ENCODE data around the gene SARDH.

Gene SARDH

DNA sequence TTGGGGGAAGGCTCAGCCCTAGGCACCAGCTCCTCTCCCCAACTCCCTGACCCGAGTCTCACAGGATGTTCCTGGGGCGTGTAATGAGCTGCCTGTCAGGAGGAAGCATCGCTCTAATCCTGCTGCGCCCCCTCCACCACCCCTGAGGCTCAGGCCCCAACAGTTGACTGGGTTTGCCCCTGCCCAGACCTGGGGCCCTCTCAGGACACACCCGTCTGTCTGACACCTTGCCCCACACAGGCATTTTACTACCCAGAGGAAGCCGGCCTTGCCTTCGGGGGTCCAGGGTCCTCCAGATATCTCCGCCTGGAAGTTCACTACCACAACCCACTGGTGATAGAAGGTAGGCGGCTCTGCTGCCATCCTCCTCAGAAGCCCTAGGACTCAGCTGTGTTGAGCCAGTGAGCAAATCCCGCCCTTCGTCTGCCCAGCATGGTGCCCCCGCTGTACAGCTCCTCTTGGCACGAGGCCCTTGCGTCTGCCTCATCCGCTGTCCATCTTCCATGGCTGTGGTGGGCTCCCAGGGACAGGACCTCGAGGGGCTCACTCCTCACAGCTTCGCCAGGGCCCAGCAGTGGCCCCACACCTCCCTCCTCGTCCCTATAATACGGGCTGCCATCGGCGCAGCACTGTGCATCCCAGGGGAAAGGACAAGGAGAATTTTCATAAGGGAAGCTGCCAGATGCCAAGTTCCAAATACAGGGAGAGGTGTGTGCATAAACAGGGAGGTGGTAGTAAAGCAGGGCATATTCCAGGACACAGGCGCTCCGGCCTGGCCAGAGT is 94.0 kb downstream of the SARDH start:
- no peak for DNase-seq (ENCODE audit: low read depth)

- no peak for DNase-seq (ENCODE audit: low read depth)
Observed at GRCh38 chr9:133643362-133643755, 94.8 kb downstream of the SARDH start.

- DNase-seq (ENCODE audit: low read depth): no peak
Observed at GRCh38 chr9:133642708-133643361, 95.3 kb downstream of the SARDH start.

DNA sequence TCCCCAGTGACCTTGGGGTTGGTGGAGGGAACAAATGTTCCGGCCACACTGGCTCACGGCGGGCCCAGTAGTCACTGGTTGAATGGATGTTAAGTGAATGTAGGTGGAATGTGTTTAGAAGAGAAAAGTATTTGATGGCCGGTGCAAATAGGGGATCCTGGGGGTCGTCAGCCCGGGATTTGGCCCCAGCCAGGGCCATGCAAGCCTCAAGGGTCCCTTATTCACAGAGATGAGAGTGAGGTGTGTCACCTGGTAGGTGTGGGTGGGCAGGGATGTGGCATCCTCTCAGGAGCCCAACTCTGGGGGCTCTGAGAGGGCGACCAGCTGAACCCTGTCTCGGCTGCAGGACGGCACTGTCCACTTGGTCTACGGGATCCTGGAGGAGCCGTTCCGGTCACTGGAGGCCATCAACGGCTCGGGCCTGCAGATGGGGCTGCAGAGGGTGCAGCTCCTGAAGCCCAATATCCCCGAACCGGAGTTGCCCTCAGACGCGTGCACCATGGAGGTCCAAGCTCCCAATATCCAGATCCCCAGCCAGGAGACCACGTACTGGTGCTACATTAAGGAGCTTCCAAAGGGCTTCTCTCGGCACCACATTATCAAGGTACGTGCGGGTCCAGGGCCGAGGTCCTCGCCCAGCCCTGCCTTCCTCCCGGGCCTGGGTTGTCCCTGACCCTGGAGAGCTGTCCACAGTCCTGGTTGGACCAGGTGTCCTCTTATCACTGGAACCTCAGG is 96.1 kb downstream of the SARDH start:
- no peak for DNase-seq (ENCODE audit: low read depth)

GRCh38 chr9:133641396-133641655 is 96.8 kb downstream of the SARDH start:
- DNase-seq (ENCODE audit: low read depth): no peak

DNA sequence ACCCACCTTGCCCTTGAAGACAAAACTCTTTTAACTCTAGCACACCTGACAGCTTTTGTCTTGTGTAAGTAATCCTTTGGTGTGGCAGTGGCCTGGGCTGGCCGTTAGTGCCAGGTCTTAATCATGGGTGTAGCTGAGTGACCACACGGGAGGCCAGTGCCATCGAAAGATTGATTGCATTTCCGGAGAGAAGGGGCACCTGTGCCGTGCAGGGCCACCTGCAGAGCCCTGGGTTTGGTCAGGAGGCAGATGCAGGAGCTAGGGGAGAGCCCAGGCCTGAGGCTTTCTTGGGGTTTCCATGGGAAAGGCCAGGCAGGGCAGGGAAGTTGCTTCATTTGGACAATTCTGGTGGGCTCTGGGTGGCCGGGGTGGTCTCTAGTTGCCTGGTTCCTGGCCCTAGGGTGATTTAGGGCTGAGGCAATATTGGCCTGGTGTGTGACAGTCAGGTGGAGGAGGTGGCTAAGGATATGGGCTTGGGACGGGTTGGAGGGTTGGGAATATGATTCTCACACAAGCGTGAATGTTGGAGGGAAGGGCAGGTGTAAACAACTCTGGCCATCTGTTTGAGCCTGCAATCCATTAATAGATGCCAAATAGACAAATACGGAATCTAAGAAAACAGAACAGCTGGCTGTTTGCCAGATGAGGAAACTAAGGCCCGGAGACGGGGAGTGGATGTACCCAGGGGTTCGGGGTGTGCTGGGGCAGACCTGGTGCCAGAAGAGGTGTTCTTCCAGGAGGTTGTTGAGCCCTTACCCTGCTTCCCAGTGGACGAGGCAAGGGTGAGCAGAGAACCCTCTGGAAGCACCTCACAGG is 97.4 kb downstream of the SARDH start:
- DNase-seq (ENCODE audit: low read depth): no peak

DNA sequence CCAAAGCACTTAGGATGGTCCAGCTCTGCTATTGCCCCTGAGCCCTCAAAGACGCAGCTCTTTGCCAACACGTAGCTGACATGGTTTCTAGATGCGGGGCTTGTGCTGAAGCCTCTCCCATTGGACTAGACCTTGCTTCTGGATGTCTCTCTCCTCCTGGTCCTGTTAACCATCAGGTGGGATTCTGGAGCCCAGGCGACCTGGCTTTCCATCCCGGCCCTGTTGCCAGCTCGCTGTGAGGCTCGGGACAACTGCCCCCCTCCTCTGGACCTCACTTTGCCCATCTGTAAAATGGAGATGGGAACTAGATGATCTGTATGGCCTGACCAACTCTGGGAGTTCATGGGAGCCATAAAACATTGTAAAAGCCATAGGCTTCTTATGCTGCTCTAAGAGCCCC is 98.0 kb downstream of the SARDH start:
- no peak for DNase-seq (ENCODE audit: low read depth)

GRCh38 chr9:133639613-133640012 is 98.5 kb downstream of the SARDH start:
- DNase-seq (ENCODE audit: low read depth): no peak

DNA sequence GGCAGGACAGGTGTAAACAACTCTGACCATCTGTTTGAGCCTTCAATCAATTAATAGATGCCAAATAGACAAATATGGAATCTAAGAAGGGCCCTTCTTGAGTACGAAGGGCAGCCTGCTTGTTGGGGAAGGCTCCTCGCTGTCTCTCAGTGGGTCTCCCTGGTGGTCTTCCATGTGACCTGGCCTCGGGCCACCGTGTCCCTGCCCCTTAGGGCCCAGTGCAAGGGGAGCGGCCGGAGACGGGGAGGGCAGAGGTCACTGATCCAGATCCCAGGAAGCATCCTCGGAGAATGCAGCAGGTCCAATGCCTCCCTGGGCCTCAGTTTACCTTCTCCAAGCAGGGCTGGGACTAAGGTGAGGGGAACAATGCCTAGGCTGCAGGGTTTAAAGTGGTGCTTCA is 99.4 kb downstream of the SARDH start:
- DNase-seq (ENCODE audit: low read depth): no peak

DNA sequence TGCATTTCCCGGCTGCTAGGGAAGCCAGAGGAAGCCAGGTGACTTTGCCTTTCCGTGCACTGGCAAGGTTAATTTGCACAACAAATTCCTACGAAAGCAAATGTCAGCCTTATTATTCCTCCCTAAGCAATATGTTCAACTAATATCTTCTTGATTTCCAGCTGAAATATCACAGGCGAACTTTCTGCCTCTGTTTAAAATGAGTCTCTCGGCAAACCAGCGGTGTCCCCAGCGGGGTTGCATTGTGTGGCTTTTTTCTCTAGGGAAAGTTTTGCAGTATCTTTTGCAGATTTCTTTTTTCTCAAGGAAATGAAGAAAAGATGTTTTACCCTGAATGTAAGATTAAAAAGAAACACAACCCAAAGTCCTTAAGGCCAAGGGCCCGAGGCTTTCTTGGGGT is 100.1 kb downstream of the SARDH start:
- DNase-seq (ENCODE audit: low read depth): no peak

DNA sequence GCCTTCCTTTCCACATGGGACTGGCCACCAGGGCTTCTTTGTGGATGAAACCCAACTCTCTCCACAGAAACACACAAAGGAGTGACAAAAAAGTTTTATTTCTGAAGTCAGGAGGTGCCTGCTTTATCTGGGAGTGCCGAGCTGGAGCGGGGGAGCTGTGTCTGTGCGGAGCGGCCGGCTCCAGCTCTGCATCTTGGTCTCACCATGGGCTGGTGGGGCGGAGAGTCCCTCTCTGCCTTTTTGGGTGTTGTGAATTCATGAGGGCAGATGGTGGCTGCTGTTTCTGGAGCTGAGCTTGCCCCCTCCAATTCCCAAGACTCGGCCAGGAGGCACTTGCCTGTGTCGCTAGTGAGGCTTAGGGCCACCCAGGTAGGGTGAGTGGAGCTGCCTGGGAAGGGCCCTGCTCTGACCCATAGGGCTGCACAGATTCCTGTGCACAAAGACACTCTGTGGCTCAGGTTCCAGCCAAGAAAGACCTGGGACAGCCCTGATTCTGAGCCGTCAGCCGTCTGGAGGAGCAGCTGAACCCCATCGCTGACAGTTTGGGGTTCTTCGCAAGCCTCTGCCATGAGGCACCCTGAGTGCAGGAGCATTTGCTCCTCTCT is 100.6 kb downstream of the SARDH start:
- DNase-seq (ENCODE audit: low read depth): no peak

GRCh38 chr9:133636902-133637301 is 101.2 kb downstream of the SARDH start:
- DNase-seq (ENCODE audit: low read depth): no peak

DNA sequence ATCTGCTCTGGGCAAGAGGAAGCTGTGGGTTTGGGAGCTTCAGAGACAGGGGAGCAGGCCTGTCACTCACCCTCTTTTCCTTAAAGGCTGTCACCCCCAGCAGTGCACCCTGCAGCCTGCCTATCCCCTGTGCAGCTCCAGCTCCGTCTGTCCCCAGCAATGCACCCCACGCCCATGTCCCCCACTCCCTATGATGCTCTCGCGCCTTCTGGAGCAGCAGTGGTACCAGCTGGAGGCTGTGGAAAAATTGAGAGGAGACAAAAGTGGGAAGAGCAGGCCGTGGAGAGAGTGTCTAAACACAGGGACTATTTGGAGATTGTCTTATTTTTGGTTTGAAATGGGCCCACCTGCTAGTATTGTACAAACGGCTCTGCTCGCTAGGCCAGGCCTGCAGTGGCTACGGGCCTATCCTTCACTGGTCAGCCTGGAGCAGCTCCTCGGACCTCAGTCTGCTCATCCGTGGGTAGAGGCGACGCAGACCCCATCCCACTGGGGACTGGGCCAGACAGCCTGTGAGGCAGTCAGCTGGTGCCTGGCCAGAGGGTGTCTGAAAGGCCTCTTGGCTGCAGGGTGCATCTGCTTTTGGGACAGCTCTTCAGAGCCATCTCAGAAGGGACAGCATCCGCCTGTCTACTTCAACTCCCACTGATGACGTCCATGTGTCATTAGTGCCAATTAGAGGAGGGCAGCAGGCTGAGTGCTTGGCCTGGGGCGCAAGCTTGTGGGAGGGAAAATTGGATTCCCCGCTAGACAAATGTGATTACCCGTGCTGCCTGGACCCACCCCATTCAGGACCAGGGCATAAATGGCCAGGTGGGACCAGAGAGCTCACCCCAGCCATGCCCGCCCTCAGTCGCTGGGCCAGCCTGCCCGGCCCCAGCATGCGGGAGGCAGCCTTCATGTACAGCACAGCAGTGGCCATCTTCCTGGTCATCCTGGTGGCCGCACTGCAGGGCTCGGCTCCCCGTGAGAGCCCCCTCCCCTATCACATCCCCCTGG is 102.3 kb downstream of the SARDH start, which contains the start of gene DBH:
TSS of gene DBH (plus strand) at position 831 of the 999 bp plus-strand sequence. CDS start at position 840, 9 bp downstream.
- DNase-seq (ENCODE audit: low read depth): no peak

DNA sequence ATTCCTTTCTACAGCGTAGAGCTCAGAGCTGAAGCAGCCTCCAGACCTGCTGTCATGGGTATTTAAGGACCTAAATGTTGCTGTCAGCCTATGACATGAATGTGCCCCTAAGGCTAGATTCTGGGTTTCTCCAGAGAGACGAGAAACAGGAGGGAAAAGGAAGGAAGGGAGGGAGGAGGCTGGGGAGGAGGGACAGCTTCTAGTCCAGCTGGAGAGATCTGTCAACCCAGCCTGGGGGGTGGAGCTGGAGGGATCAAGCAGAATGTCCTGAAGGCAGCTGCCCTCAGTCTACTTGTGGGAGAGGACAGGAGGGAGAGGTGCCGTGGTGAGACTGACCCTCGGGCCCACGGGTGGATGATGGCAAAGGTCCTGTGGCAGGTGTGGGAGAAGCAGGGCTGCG is 103.1 kb downstream of the SARDH start:
- DNase-seq (ENCODE audit: low read depth): no peak

- DNase-seq (ENCODE audit: low read depth): no peak
Observed at GRCh38 chr9:133634081-133634691, 104.0 kb downstream of the SARDH start.

DNA sequence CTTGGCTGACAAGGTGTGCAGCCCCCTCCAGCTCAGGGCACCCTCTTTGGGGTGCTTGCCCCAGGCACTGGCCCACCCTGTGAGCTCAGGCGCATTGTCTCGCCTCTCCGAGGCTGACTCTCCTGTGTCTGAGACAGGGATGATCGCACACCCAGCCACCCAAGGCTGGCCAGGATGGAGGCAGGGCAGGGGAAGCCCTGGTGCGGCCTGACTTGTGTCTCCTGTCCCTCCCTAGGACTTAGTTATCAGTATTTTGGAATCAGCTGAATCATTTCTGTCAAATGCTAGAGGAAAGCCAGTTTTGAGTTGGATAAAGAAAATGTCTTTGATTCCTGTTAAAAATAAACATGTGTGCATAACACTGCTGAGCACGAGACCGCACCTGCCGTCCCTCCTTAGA is 104.5 kb downstream of the SARDH start:
- DNase-seq (ENCODE audit: low read depth): no peak

DNA sequence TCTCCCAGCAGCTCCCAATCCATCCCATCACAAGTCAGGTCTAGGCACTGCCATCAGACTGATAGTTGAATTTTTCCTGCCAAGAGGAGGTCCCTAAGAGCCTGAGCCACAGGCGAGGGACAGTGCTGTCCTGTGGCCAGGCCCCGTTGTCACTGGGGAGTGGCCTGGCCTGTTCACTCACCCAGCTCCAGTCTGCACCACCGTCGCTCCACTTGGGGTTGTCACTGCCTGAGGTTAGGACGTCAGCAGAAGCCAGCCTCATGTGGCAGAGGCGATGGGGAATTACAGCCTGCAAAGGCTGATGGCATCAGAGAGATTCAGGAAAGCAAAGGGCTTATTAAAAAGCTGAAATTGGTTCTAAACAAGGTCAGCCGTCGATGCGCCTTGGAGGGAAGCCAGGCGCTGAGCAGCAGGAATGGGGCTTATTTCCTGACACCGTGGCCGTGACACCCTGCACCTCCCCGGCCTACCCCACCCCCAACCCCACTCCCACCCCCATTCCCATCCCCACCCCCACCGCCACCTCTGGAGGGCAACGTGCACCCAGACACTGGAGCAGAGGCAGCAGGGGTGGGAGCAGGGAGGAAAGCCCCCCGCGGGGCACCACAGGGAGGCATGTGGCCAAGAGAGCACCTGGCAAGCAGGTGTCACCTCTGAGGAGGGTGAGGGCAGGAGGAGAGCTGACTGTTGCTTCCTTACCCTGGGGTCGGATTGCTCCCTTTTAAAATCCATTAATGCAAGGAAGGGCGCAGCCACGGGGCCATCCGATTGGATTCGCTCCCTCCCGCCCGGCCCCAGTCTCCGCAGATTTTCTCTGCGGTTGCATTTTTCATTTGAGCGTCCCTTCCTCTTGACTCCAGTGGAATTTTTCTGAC is 105.1 kb downstream of the SARDH start:
- DNase-seq (ENCODE audit: low read depth): no peak

- no peak for DNase-seq (ENCODE audit: low read depth)
Observed at GRCh38 chr9:133631111-133631510, 107.0 kb downstream of the SARDH start.
